Activated CD8-positive, alpha-beta memory T cell treated with anti-CD3 and anti-CD28 coated beads, Interleukin-2, amount 10 ng/mL, durations not matched to agents 7 days and 5 days (primary cell): ENCODE results near the gene TMEM72. TPM values are rescaled to one million over a fixed set of nuclear protein-coding genes. Genes with fewer than 3 reads are reported as not detected.

ENCODE experiments used
- ATAC-seq: fragments of 150-1000 bp; cut with Tn5 transposase; one replicate; pipeline ENCODE4 v1.10.0; 2021; ENCODE audit warnings: moderate library complexity
- CTCF ChIA-PET: fragments of 350-600 bp; sonication (Branson Sonifier 250); formaldehyde crosslinking; loops from one replicate; lab custom pipeline; 2021; ENCODE audit warnings: antibody characterized with exemption; lab: Charles Lee
- DNase-seq: peaks from one replicate; pipeline ENCODE4 v3.0.0-alpha.2; 2020
- H3K27ac Mint-ChIP-seq: one replicate; pipeline ENCODE4 v1.8.0; 2021; ENCODE audit warnings: mild to moderate bottlenecking, mixed read lengths
- H3K27me3 Mint-ChIP-seq: one replicate; pipeline ENCODE4 v1.8.0; 2021; ENCODE audit warnings: mixed read lengths
- H3K36me3 Mint-ChIP-seq: one replicate; pipeline ENCODE4 v1.8.0; 2021; ENCODE audit warnings: mild to moderate bottlenecking, mixed read lengths
- H3K4me1 Mint-ChIP-seq: one replicate; pipeline ENCODE4 v1.8.0; 2021; ENCODE audit warnings: mixed read lengths
- H3K4me3 Mint-ChIP-seq: one replicate; pipeline ENCODE4 v1.8.0; 2021; ENCODE audit warnings: mild to moderate bottlenecking, moderate library complexity, mixed read lengths
- H3K9me3 Mint-ChIP-seq: one replicate; pipeline ENCODE4 v1.8.0; 2022; ENCODE audit warnings: low read depth, mixed read lengths
- total RNA-seq, 2 experiments: library from RNA; stranded (reverse); gene quantifications; one replicate each; pipeline ENCODE4 v1.2.3, GENCODE V29; 2021

Gene TMEM72
- total RNA-seq, 2 experiments from 2014 or later: not detected

DNA sequence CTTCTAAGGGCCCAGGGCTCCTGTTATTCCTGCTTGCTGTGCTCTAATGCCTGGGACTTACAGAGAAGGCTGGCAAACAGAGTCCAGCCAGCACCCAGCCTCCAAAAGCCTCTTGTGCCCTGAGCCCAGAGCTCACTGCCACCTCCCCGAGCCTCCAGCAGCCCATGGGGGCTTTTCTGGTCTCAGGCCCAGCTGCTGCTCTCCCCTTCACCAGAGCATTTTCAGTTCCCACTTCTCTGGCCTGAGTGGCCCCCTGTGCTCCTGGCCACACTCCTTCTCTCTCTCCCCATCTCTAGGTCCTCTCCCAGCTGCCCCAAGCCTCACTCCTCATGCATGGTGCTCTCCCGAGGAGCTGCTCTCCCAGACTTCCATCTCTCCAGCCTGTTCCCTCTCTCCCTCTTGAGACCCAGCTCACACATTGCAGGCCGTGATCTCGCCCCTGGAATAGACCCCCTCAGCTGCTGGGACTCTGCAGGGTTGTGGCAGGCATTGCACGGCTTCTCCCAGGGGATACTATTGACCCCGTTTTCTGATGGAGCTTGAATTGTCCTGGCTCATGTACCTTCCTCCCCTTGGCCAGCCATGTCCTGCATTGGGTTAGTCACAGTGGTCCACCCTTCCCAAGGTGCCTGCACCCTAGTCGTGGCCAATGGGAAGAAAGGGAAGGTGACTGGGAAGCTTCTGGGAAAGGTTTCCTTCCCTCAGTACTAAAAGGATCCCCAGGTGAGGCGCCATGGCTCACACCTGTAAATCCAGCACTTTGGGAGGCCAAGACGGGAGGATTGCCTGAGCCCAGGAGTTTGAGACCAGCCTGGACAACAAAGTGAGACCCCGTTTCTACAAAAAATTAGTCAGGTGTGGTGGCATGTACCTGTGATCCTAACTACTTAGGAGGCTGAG, 39.4 kb downstream of the TMEM72 start:
- CTCF ChIA-PET: interaction anchor here (2.6 kb wide), 1 partner anchor 18 kb away, joined by 11 read pairs; no protein-coding TSS in a partner anchor
- no peak for ATAC-seq
- no peaks in the 10 kb centered on the region for H3K27me3 Mint-ChIP-seq
- peaks cover 3% of the 10 kb centered on the region for H3K9me3 Mint-ChIP-seq
- no peak overlapping the region for H3K27ac Mint-ChIP-seq
- H3K4me1 Mint-ChIP-seq: no peaks in the 10 kb centered on the region
- no peaks in the 10 kb centered on the region for H3K36me3 Mint-ChIP-seq
- peak; percentile 31 for DNase-seq
- H3K4me3 Mint-ChIP-seq: no peak overlapping the region

DNA sequence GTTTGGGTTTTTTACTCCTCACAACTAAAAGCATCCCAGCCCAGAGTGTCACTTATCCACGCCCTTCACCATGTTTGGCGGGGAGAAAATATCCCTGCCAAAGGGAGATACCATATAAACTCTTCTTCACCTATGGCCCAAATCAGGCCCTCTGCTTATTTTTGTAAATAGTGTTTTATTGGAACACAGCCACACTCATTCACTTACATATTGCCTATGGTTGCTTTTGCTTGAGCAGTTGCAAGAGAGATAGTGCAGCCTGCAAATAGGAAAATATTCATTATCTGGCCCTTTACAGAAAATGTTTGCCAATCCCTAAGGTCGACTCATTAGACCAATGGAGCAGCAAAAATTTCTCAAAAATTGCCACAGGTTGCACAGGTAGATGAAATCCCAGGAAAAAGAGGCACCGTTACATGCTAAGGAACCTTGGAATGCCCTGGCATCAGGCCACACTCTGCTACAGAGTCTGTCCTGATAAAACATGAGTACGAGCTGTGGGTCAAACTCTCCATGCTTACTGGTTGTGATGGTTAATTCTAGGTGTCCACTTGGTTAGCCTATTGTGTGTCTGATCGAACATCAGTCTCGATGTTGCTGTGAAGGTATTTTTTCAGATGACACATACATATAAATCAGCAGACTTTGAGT, 40.6 kb downstream of the TMEM72 start:
- Mint-ChIP-seq H3K27ac (no peak overlapping the region), H3K4me3 (no peak overlapping the region), H3K4me1 (no peaks in the 10 kb centered on the region), H3K27me3 (no peaks in the 10 kb centered on the region), H3K9me3 (no peaks in the 10 kb centered on the region), H3K36me3 (peaks cover 5% of the 10 kb centered on the region)
- DNase-seq: peak; percentile 8
- CTCF ChIA-PET: interaction anchor here (0.8 kb wide), 1 partner anchor 15 kb away, joined by 4 read pairs; no protein-coding TSS in a partner anchor
- no peak for ATAC-seq

DNA sequence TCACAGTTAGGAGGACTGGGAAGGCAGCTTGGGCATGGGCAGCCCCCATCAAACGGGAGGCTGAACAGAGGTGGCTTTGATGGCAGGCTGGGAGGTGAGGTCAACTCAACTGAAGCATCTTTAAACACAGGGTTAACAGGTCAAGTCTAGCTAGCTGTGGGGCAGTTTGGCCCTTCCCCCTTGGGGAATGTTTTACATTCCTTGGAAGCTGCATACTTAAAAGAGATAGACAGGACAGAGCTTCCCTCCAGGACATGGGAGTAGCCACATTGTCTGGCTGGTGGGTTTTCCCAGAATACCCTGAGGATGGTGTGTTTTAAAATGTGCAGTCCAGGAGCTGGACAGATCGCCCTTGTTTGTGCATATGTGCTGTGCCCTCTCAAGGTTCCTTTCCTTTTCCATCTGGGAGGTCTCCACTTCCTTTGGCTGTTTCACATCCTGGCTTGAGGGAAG, 41.7 kb downstream of the TMEM72 start:
- H3K27ac Mint-ChIP-seq: no peak overlapping the region
- no peak overlapping the region for H3K4me3 Mint-ChIP-seq
- no peaks in the 10 kb centered on the region for H3K27me3 Mint-ChIP-seq
- H3K36me3 Mint-ChIP-seq: peaks cover 9% of the 10 kb centered on the region
- ATAC-seq (no peak), DNase-seq (peak; percentile 12)
- H3K4me1 Mint-ChIP-seq: peaks cover 3% of the 10 kb centered on the region
- H3K9me3 Mint-ChIP-seq: no peaks in the 10 kb centered on the region
- CTCF ChIA-PET: interaction anchor here (0.8 to 1.2 kb wide), 2 partner anchors 12 to 14 kb away, joined by 3 to 4 read pairs; no protein-coding TSS in a partner anchor

DNA sequence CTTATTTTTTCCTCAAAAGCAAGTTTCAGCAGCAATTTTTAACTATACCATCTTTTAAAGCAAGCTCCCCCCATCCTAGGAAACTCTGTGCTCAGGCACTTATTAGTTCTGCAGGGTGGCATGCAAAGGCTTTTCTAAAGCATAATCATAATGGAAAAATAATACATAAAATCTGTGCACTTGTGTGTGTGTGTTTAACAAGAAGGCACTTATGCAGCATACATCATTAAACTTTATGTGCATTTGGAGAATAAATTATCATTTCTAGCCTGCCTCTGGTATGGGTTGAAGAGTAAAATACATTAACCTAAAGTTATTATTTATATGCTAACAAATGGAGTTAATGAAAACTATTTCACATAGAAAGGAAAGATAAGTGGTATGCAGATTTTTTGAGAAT, 42.9 kb downstream of the TMEM72 start:
- H3K27ac Mint-ChIP-seq: no peak overlapping the region

DNA sequence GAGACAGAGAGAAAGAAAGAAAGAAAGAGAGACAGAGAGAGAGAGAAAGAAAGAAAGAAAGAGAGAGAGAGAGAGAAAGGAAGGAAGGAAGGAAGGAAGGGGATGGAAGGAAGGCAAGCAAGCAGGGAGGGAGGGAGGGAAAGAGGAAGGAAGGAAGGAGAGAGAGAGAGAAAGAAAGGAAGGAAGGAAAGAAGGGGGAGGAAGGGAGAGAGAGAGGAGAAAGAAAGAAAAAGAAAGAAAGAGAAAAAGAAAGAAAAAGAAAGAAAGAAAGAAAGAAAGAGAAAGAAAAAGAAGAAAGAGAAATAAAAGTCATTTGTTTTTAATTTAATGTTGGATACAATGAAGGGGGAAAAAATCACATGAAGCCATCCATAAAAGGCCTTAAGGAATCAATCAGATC, 43.8 kb downstream of the TMEM72 start:
- DNase-seq: no peak
- H3K36me3 Mint-ChIP-seq: peaks cover 9% of the 10 kb centered on the region
- no peak for ATAC-seq
- H3K4me1 Mint-ChIP-seq: peaks cover 14% of the 10 kb centered on the region
- no peaks in the 10 kb centered on the region for H3K9me3 Mint-ChIP-seq
- H3K4me3 Mint-ChIP-seq: no peak overlapping the region
- H3K27me3 Mint-ChIP-seq: no peaks in the 10 kb centered on the region
- no peak overlapping the region for H3K27ac Mint-ChIP-seq
- CTCF ChIA-PET: interaction anchor here (1.1 kb wide), 1 partner anchor 22 kb away, joined by 3 read pairs; no protein-coding TSS in a partner anchor

More for the DNA sequence above, 42.9 kb downstream of the TMEM72 start:
- DNase-seq (no peak), ATAC-seq (no peak)
- CTCF ChIA-PET: interaction anchor here (1.1 to 1.2 kb wide), 3 partner anchors 11 to 21 kb away, joined by 3 to 4 read pairs (median 3); no protein-coding TSS in a partner anchor
- Mint-ChIP-seq H3K36me3 (peaks cover 9% of the 10 kb centered on the region), H3K4me1 (peaks cover 14% of the 10 kb centered on the region), H3K4me3 (no peak overlapping the region), H3K9me3 (no peaks in the 10 kb centered on the region), H3K27me3 (no peaks in the 10 kb centered on the region)

DNA sequence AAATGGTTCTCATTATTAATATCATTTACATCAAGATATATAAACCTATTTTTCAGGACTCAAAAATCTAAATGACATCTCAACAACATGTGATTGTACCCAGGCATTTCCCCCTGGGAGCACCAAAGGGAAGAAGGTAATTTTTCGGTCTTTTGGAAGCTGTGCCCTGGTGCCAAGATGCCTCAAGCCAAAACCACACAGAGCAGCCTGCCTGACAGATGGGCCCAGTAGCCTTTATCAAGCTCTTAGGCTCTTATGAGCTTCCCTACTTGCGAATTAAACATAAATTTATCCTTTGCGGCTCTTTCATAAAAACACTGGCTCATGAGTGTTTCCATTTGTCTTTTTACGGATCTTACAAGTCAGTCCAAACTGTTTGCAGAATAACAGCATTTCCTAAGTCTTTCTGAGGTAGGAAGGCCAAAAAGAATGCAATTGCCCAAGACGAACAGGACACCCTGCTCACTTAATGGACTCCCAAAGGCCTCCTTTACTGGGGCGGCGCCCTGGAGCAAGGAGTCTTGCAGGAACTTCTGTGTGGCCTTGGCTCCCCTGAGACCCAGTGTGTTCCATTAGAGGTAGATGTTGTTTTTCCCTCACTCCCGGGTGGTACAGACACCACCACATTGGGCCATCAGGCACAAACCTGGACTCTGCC, 44.4 kb downstream of the TMEM72 start:
- H3K4me3 Mint-ChIP-seq: no peak overlapping the region
- DNase-seq (peak; percentile 28), ATAC-seq (no peak)
- H3K27me3 Mint-ChIP-seq: no peaks in the 10 kb centered on the region
- no peak overlapping the region for H3K27ac Mint-ChIP-seq
- H3K36me3 Mint-ChIP-seq: peaks cover 9% of the 10 kb centered on the region
- H3K4me1 Mint-ChIP-seq: peaks cover 14% of the 10 kb centered on the region
- H3K9me3 Mint-ChIP-seq: no peaks in the 10 kb centered on the region
- CTCF ChIA-PET: interaction anchor here (1.1 kb wide), 1 partner anchor 23 kb away, joined by 3 read pairs; no protein-coding TSS in a partner anchor

DNA sequence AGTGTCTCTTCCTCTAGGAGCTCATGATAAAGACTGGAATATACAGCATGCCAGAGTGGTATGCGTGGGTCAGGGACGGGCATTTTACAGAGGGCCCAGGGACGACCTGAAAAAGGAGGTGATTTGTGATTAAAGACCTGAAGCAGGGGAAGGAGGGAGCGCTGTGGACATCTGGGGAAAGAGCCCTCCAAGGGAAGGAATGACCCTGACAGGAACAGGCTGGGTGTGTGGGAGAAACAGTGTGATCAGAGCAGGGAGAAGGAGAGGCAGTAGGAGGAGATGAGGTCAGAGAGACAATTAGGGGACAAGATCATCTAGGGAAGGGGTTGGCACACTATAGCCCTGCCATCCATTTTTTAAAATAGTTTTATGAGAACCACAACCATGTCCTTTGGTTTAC, 45.1 kb downstream of the TMEM72 start:
- peak; percentile 8 for DNase-seq

DNA sequence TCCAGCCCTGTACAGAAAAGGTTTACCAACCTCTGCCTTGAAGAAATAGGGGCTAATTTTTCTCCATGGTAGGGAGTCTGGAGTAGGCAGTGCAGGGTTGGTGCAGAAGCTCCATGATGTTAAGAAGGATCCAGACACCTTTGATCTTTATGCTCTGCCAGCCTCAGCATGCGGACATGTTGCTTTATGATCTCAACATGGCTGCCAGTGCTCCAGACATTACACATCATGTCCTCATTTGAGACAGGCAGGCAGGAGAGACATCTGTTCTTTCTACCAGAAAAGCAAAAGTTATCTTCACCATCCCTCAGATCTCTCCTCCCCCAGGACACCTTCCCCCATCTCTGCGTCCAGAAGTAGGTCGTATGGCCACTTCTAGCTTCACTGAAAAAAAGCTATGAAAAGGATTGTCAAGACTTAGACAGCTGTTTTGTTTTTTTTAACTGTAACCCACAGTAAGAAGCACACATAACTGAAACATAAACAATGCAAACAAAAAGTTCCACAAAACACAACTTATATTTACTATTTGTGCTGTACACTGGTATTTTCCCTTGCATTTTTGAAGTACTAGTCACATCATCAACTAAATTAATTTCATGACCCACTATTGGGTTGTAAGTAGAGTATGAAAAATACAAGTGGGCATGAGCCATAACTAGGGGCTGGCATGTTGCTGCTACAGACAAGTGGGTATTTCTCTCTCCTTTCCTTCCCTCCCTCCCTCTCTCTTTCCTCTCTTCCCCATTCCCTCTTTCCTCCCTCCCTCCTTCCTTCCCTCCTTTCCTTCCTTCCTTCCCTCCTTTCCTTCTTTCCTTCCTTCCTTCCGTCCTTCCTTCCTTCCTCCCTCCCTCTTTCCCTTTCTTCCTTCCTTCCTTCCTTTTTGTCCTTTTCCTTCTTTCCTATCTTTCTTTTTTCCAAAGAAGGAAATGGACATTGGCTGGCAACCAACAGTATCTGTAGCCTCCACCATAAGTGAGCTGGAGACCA, 45.9 kb downstream of the TMEM72 start:
- Mint-ChIP-seq H3K4me3 (no peak overlapping the region), H3K27ac (no peak overlapping the region)

More for the DNA sequence above, 45.1 kb downstream of the TMEM72 start:
- CTCF ChIA-PET: interaction anchor here (1.0 kb wide), 1 partner anchor 23 kb away, joined by 3 read pairs; no protein-coding TSS in a partner anchor
- H3K4me1 Mint-ChIP-seq: peaks cover 14% of the 10 kb centered on the region
- no peak overlapping the region for H3K27ac Mint-ChIP-seq
- H3K27me3 Mint-ChIP-seq: no peaks in the 10 kb centered on the region
- ATAC-seq: no peak
- H3K9me3 Mint-ChIP-seq: no peaks in the 10 kb centered on the region
- H3K4me3 Mint-ChIP-seq: no peak overlapping the region
- peaks cover 9% of the 10 kb centered on the region for H3K36me3 Mint-ChIP-seq

DNA sequence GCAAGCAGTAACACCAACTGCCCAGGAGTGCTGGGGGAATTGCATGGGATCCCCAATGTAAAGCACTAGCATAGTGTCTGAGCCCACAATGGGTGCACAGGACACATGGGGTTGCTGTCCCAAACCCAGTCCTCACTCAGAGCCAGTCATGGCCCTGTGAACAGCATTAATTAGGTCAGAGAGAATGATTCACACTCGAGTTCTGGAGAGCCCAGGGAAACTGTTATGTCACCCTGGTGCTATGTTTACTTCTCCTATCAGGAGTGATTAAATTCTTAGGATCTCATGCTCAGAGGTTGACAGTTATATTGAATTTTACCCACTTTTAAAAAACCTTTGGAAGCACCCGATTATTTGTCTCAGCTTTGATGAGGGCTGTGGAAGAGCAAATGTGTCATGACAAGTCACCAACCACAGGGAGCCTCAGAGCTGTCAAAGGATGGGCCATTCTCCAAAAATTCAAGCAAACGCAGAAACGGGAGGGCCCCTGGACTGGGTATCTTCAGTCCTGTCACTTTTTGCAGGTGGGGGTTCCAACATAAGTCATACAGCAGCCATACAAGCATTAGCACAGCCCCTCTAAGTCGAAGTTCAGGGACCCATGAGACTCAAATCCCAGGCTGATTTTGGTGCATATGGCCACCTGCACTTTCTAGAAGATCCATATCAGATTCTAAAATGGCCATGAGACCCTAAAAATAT, 47.2 kb downstream of the TMEM72 start:
- Mint-ChIP-seq H3K27ac (no peak overlapping the region), H3K36me3 (peaks cover 9% of the 10 kb centered on the region), H3K4me1 (peaks cover 14% of the 10 kb centered on the region), H3K9me3 (no peaks in the 10 kb centered on the region), H3K4me3 (peak overlapping the region; percentile 82), H3K27me3 (no peaks in the 10 kb centered on the region)
- ATAC-seq (no peak), DNase-seq (peak; percentile 38)
- CTCF ChIA-PET: interaction anchor here (1.0 to 1.7 kb wide), 4 partner anchors 8 to 26 kb away, joined by 3 to 6 read pairs (median 4); no protein-coding TSS in a partner anchor

More for the DNA sequence above, 45.9 kb downstream of the TMEM72 start:
- Mint-ChIP-seq H3K4me1 (peaks cover 14% of the 10 kb centered on the region), H3K36me3 (peaks cover 9% of the 10 kb centered on the region), H3K27me3 (no peaks in the 10 kb centered on the region), H3K9me3 (no peaks in the 10 kb centered on the region)
- CTCF ChIA-PET: interaction anchor here (1.0 to 1.6 kb wide), 3 partner anchors 9 to 24 kb away, joined by 3 to 5 read pairs (median 3); no protein-coding TSS in a partner anchor
- ATAC-seq (no peak), DNase-seq (peak; percentile 25)

DNA sequence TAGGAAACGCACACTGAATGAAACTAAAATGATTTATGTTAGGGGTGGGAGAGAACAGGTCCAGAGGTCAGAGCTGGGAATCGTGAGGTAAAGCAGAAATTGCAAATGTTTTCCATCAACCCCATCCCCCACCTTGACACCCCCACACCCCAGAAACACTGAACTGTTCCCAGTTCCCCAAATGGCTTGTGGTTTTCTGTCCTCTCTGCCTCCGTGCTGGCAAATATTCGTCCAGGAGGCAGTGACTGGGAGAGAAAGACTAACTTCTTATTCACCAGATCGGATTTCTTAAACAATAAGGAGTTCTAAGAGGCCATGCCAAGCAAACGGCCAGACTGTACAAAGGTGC, 47.7 kb downstream of the TMEM72 start:
- Mint-ChIP-seq H3K27me3 (no peaks in the 10 kb centered on the region), H3K27ac (peak overlapping the region; percentile 70), H3K36me3 (peaks cover 9% of the 10 kb centered on the region), H3K4me3 (peak overlapping the region; percentile 82), H3K4me1 (peaks cover 14% of the 10 kb centered on the region), H3K9me3 (no peaks in the 10 kb centered on the region)
- CTCF ChIA-PET: interaction anchor here (1.0 to 1.7 kb wide), 4 partner anchors 7 to 27 kb away, joined by 3 to 6 read pairs (median 4); no protein-coding TSS in a partner anchor
- ATAC-seq: no peak
- DNase-seq: no peak

DNA sequence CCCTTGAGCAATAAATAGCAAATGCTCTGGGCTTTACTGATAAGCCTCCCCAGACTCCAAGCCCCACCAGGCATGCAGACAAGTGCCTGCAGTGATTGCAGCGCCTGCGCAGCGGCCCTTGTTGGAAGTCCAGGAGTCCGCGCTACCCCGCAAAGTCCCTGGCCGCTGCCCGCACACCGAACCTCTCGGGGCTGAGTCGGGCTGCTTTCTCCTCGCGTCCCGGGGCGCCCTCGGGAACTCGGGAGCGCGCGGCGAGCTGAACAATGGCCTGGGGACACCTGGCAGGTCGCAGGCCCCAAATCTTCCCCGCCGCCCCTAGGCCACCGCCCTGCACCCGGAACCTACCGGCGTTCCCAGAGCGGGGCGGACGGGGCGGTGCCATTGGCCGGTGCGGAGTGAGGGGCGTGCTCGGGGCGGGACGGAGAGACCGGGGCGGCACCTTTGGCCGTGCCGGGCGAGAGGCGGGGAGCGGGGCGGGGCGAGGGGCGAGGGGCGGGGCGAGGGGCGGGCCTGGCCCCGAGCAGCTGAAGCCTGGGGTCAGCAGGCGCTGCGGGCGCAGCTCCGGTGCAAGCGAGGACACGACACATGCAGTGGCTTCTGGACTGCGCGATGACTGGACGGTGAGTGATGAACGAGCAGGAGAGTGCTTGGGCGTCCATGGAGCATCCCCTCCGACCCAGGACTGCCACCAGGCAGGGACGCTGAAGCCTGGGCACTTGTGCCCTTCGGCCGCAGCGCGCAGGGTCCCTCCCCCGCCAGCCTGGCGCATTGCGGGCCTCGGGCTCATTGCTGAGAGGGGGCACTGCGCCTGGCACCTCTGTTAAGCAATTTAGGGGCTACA, 48.3 kb downstream of the TMEM72 start, which contains the start of gene RASSF4:
RASSF4 (plus strand) TSS at position 556 of the 841 bp plus-strand sequence. CDS start 10,401 bp downstream, outside the sequence.
- H3K4me1 Mint-ChIP-seq: peaks cover 14% of the 10 kb centered on the region
- peaks cover 9% of the 10 kb centered on the region for H3K36me3 Mint-ChIP-seq
- H3K27me3 Mint-ChIP-seq: no peaks in the 10 kb centered on the region
- DNase-seq: peak; percentile 94
- peak within 1 kb of the TSS; percentile 82 for H3K4me3 Mint-ChIP-seq
- H3K27ac Mint-ChIP-seq: peak within 1 kb of the TSS; percentile 70
- CTCF ChIA-PET: interaction anchor here (1.0 to 1.7 kb wide), 2 partner anchors 14 to 27 kb away, joined by 3 to 6 read pairs; no protein-coding TSS in a partner anchor
- no peaks in the 10 kb centered on the region for H3K9me3 Mint-ChIP-seq
- ATAC-seq: peak; percentile 100
